ENCODE results near the gene DOHH.

DNA sequence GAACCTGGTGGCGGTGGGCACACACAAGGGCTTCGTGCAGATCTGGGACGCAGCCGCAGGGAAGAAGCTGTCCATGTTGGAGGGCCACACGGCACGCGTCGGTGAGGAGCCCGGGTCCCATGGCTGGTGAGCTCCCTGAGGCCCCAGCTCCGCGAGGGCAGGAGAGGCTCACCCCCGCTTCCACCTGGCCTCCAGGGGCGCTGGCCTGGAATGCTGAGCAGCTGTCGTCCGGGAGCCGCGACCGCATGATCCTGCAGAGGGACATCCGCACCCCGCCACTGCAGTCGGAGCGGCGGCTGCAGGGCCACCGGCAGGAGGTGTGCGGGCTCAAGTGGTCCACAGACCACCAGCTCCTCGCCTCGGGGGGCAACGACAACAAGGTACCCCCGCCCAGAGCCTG, 31.2 kb upstream of the DOHH start:
- TF ChIP-seq, protein P1, sequence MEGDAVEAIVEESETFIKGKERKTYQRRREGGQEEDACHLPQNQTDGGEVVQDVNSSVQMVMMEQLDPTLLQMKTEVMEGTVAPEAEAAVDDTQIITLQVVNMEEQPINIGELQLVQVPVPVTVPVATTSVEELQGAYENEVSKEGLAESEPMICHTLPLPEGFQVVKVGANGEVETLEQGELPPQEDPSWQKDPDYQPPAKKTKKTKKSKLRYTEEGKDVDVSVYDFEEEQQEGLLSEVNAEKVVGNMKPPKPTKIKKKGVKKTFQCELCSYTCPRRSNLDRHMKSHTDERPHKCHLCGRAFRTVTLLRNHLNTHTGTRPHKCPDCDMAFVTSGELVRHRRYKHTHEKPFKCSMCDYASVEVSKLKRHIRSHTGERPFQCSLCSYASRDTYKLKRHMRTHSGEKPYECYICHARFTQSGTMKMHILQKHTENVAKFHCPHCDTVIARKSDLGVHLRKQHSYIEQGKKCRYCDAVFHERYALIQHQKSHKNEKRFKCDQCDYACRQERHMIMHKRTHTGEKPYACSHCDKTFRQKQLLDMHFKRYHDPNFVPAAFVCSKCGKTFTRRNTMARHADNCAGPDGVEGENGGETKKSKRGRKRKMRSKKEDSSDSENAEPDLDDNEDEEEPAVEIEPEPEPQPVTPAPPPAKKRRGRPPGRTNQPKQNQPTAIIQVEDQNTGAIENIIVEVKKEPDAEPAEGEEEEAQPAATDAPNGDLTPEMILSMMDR (IDR thresholded peaks at IDR 0.05) = no peak
- TF ChIP-seq SIN3A (IDR thresholded peaks at IDR 0.05; ENCODE audit: borderline replicate concordance, insufficient read depth, low read depth, low read length) (no peak), POLR2AphosphoS5 (IDR thresholded peaks at IDR 0.05; ENCODE audit: low read depth, low read length) (no peak)
- TF ChIP-seq, protein P2, sequence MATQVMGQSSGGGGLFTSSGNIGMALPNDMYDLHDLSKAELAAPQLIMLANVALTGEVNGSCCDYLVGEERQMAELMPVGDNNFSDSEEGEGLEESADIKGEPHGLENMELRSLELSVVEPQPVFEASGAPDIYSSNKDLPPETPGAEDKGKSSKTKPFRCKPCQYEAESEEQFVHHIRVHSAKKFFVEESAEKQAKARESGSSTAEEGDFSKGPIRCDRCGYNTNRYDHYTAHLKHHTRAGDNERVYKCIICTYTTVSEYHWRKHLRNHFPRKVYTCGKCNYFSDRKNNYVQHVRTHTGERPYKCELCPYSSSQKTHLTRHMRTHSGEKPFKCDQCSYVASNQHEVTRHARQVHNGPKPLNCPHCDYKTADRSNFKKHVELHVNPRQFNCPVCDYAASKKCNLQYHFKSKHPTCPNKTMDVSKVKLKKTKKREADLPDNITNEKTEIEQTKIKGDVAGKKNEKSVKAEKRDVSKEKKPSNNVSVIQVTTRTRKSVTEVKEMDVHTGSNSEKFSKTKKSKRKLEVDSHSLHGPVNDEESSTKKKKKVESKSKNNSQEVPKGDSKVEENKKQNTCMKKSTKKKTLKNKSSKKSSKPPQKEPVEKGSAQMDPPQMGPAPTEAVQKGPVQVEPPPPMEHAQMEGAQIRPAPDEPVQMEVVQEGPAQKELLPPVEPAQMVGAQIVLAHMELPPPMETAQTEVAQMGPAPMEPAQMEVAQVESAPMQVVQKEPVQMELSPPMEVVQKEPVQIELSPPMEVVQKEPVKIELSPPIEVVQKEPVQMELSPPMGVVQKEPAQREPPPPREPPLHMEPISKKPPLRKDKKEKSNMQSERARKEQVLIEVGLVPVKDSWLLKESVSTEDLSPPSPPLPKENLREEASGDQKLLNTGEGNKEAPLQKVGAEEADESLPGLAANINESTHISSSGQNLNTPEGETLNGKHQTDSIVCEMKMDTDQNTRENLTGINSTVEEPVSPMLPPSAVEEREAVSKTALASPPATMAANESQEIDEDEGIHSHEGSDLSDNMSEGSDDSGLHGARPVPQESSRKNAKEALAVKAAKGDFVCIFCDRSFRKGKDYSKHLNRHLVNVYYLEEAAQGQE (IDR thresholded peaks at IDR 0.05; ENCODE audit: insufficient read depth in 1 of 2, low read depth in 2 of 2, low read length in 1 of 2) = no peak

Data from Panc1 (cell line).